ENCODE results near the gene TRIM62. TPM values are rescaled to one million over a fixed set of nuclear protein-coding genes. Genes with fewer than 3 reads are reported as not detected.
"Not testable (repeated sequence)": the region's sequence is repeated elsewhere in the genome, so short reads cannot be mapped to it uniquely, and the experiment has no call there.

Gene TRIM62
- total RNA-seq, 1 donor from 2014 or later, result 6.5 TPM

GRCh38 chr1:33131191-33131590 lies 50.7 kb downstream of the TRIM62 start:
- Histone ChIP-seq H3K4me3 (no peak overlapping the region), H3K27ac (no peak overlapping the region), H3K4me1 (peaks cover 19% of the 10 kb centered on the region), H3K9me3 (no peaks in the 10 kb centered on the region), H3K27me3 (ENCODE audit: low read depth) (no peaks in the 10 kb centered on the region), H3K36me3 (peaks cover 5% of the 10 kb centered on the region)
- TF ChIP-seq, protein P1, sequence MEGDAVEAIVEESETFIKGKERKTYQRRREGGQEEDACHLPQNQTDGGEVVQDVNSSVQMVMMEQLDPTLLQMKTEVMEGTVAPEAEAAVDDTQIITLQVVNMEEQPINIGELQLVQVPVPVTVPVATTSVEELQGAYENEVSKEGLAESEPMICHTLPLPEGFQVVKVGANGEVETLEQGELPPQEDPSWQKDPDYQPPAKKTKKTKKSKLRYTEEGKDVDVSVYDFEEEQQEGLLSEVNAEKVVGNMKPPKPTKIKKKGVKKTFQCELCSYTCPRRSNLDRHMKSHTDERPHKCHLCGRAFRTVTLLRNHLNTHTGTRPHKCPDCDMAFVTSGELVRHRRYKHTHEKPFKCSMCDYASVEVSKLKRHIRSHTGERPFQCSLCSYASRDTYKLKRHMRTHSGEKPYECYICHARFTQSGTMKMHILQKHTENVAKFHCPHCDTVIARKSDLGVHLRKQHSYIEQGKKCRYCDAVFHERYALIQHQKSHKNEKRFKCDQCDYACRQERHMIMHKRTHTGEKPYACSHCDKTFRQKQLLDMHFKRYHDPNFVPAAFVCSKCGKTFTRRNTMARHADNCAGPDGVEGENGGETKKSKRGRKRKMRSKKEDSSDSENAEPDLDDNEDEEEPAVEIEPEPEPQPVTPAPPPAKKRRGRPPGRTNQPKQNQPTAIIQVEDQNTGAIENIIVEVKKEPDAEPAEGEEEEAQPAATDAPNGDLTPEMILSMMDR (IDR thresholded peaks at IDR 0.05), result no peak
- DNase-seq (no peak), ATAC-seq (no peak)
- intact Hi-C loops (cut with DNase I), result no loop called here

- TF ChIP-seq, protein P1 (IDR thresholded peaks at IDR 0.05), result no peak
- Histone ChIP-seq H3K9me3 (no peaks in the 10 kb centered on the region), H3K4me1 (peaks cover 25% of the 10 kb centered on the region), H3K27ac (no peak overlapping the region), H3K36me3 (peaks cover 5% of the 10 kb centered on the region), H3K4me3 (no peak overlapping the region), H3K27me3 (ENCODE audit: low read depth) (no peaks in the 10 kb centered on the region)
- no peak for DNase-seq
- intact Hi-C loops (cut with DNase I), result no loop called here
- no peak for ATAC-seq
These were observed 51.5 kb downstream of the TRIM62 start for GRCh38 chr1:33130297-33130696.

DNA sequence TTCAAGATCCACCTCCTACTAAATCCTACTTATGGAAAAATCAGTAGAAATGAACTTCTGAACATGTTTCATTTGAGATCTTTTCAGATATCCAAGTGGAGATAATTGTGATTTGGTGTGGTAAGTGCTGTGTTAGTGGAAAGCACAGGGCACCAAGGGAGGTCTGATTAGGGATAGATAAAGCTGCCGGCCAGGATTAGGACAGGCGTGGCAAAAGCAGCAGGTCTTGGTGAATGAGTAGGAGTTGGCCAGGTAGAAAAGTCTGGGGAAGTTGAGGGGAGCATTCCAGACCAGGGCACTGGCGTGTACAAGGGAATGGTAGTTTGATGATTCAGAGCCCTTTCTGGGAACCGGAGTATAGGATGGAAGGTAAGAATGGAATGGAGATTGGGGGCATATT lies 53.1 kb downstream of the TRIM62 start:
- Histone ChIP-seq H3K27ac (no peak overlapping the region), H3K27me3 (ENCODE audit: low read depth) (no peaks in the 10 kb centered on the region), H3K4me3 (no peak overlapping the region), H3K4me1 (peaks cover 25% of the 10 kb centered on the region), H3K9me3 (no peaks in the 10 kb centered on the region), H3K36me3 (peaks cover 5% of the 10 kb centered on the region)
- ATAC-seq, result no peak
- DNase-seq, result no peak
- TF ChIP-seq, protein P1 (IDR thresholded peaks at IDR 0.05), result no peak
- intact Hi-C loops (cut with DNase I), result no loop called here

- Histone ChIP-seq H3K27ac (peak overlapping the region; percentile 90), H3K36me3 (no peaks in the 10 kb centered on the region), H3K4me1 (peaks cover 25% of the 10 kb centered on the region), H3K9me3 (no peaks in the 10 kb centered on the region), H3K27me3 (ENCODE audit: low read depth) (no peaks in the 10 kb centered on the region), H3K4me3 (peak overlapping the region; percentile 80)
- intact Hi-C loops (cut with DNase I), result no loop called here
- TF ChIP-seq, protein P1 (IDR thresholded peaks at IDR 0.05), result peak; percentile 92
- ATAC-seq (peak; percentile 99), DNase-seq (peak; percentile 99)
These were observed 54.6 kb downstream of the TRIM62 start for GRCh38 chr1:33127001-33127823.

DNA sequence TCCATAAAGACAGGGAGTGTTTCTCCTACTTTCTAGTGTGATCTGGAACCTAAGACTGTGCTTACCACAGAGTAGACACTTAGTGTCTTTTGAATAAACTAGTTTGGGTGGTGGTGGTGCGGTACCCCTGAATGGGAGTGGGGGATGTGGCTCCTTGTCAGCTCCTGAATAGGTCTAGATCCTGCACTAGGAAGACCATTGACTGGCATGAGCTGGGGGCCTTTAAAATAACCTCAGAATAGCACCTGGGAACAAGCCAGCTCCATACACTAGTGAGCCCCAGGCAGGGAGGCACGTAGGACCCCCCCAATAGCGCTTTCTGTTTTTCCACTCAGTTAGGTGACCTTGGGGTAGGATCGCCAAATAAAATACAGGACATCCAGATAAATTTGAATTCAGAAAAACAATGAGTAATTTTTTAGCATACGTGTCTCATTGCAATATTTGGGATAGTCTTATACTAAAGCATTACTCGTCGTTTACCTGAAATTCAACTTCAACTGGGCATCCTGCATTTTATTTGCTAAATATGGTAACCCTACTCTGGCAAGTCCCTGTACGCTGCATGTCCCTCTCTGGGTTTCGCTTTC lies 55.3 kb downstream of the TRIM62 start:
- Histone ChIP-seq H3K4me1 (peaks cover 25% of the 10 kb centered on the region), H3K27me3 (ENCODE audit: low read depth) (no peaks in the 10 kb centered on the region), H3K27ac (peak overlapping the region; percentile 90), H3K9me3 (no peaks in the 10 kb centered on the region), H3K36me3 (no peaks in the 10 kb centered on the region), H3K4me3 (peak overlapping the region; percentile 80)
- no peak for DNase-seq
- intact Hi-C loops (cut with DNase I), result no loop called here
- TF ChIP-seq, protein P1 (IDR thresholded peaks at IDR 0.05), result no peak
- no peak for ATAC-seq

- H3K4me3 ChIP-seq; DNase-seq; H3K36me3 ChIP-seq; ATAC-seq; H3K27me3 ChIP-seq (ENCODE audit: low read depth); H3K27ac ChIP-seq; H3K9me3 ChIP-seq; intact Hi-C loops (cut with DNase I): not testable (repeated sequence)
- H3K4me1 ChIP-seq, result peaks cover 25% of the 10 kb centered on the region
These were observed 57.2 kb downstream of the TRIM62 start for GRCh38 chr1:33124647-33125046.

Measured in lower lobe of right lung (tissue), 2 donors.